ENCODE results near the gene PPP4R4. TPM values are rescaled to one million over a fixed set of nuclear protein-coding genes. Genes with fewer than 3 reads are reported as not detected.
A peak's percentile ranks its signal among the peaks of the same experiment; 100 is the strongest.

The PPP4R4 gene
- total RNA-seq, 2 donors from 2014 or later, result 4.6 to 8.4 TPM

- H3K27me3 Mint-ChIP-seq (ENCODE audit: insufficient read depth), result peaks cover 5% of the 10 kb centered on the region
- no peaks in the 10 kb centered on the region for H3K36me3 Mint-ChIP-seq (ENCODE audit: low read depth)
- no peak within 1 kb of the TSS for H3K4me3 Mint-ChIP-seq
- no peaks in the 10 kb centered on the region for H3K9me3 ChIP-seq (ENCODE audit: control insufficient read depth, low read length)
- H3K4me1 ChIP-seq (ENCODE audit: control insufficient read depth, insufficient read depth, low read length), result no peaks in the 10 kb centered on the region
- H3K9me3 Mint-ChIP-seq, result peaks cover 5% of the 10 kb centered on the region
- 90 to 94% methylated on average over 14 to 15 of the region's 15 CpGs for WGBS, 2 experiments (ENCODE audit: insufficient coverage in 1 of 2, insufficient read length in 1 of 2)
- H3K4me1 Mint-ChIP-seq, result peaks cover 11% of the 10 kb centered on the region
- H3K27ac ChIP-seq (ENCODE audit: low read depth, low read length), result no peak within 1 kb of the TSS
- H3K4me3 ChIP-seq (ENCODE audit: low read length), result no peak within 1 kb of the TSS
- no peak within 1 kb of the TSS for H3K27ac Mint-ChIP-seq
- peak; percentile 38 for DNase-seq
- no peak within 1 kb of the TSS for H3K9ac ChIP-seq (ENCODE audit: extremely low read depth, low read length, poor library complexity, severe bottlenecking)
- no peaks in the 10 kb centered on the region for H3K36me3 ChIP-seq (ENCODE audit: control insufficient read depth, insufficient read depth, low read length)
- H3K27me3 ChIP-seq (ENCODE audit: control insufficient read depth, insufficient read depth, low read length, poor library complexity, severe bottlenecking), result no peaks in the 10 kb centered on the region
- TF ChIP-seq CTCF (conservative IDR thresholded peaks at IDR 0.05), result no peak
These were observed 148.8 kb downstream of the PPP4R4 start, which contains the start of gene SERPINA6 for GRCh38 chr14:94322648-94323570. SERPINA6 (minus strand) TSS chr14:94323336; CDS start chr14:94314648, 8,688 bp downstream.

- WGBS, 2 experiments (ENCODE audit: insufficient coverage in 1 of 2, insufficient read length in 1 of 2), result 93 to 100% methylated on average over 1 to 2 of the region's 2 CpGs
- no peaks in the 10 kb centered on the region for H3K36me3 ChIP-seq (ENCODE audit: control insufficient read depth, insufficient read depth, low read length)
- Mint-ChIP-seq H3K36me3 (ENCODE audit: low read depth) (no peaks in the 10 kb centered on the region), H3K4me1 (peaks cover 10% of the 10 kb centered on the region), H3K27ac (no peak overlapping the region), H3K27me3 (ENCODE audit: insufficient read depth) (no peaks in the 10 kb centered on the region), H3K9me3 (peaks cover 5% of the 10 kb centered on the region), H3K4me3 (no peak overlapping the region)
- peak; percentile 5 for DNase-seq
- no peak for TF ChIP-seq CTCF (conservative IDR thresholded peaks at IDR 0.05)
- no peaks in the 10 kb centered on the region for H3K9me3 ChIP-seq (ENCODE audit: control insufficient read depth, low read length)
- no peak overlapping the region for H3K27ac ChIP-seq (ENCODE audit: low read depth, low read length)
- H3K27me3 ChIP-seq (ENCODE audit: control insufficient read depth, insufficient read depth, low read length, poor library complexity, severe bottlenecking), result no peaks in the 10 kb centered on the region
- H3K4me3 ChIP-seq (ENCODE audit: low read length), result no peak overlapping the region
- H3K4me1 ChIP-seq (ENCODE audit: control insufficient read depth, insufficient read depth, low read length), result no peaks in the 10 kb centered on the region
- no peak overlapping the region for H3K9ac ChIP-seq (ENCODE audit: extremely low read depth, low read length, poor library complexity, severe bottlenecking)
These were observed 154.1 kb downstream of the PPP4R4 start for GRCh38 chr14:94328196-94328595.

Other genes with a start within 250 kb of the PPP4R4 start
- not detected for gene FAM181A, start 247.0 kb upstream of the PPP4R4 start, total RNA-seq
- under 1 TPM in 1 of 2 donors, not detected in 1; 0.11 TPM for gene ASB2, start 197.8 kb upstream of the PPP4R4 start, total RNA-seq
- gene CCDC197, start 177.0 kb upstream of the PPP4R4 start, total RNA-seq, result not detected
- 1 to 10 TPM; 6.3 to 6.7 TPM for gene OTUB2, start 148.0 kb upstream of the PPP4R4 start, total RNA-seq
- 100 to 1,000 TPM; 131 to 137 TPM for gene DDX24, start 93.1 kb upstream of the PPP4R4 start, total RNA-seq
- 10 to 100 TPM; 40.0 to 47.2 TPM for gene IFI27L1, start 93.0 kb upstream of the PPP4R4 start, total RNA-seq
- 1 to 10 TPM; 1.9 to 9.0 TPM for gene IFI27, start 63.6 kb upstream of the PPP4R4 start, total RNA-seq
- 10 to 100 TPM; 36.0 to 43.7 TPM for gene IFI27L2, start 44.7 kb upstream of the PPP4R4 start, total RNA-seq
- gene SERPINA10, start 118.9 kb downstream of the PPP4R4 start, total RNA-seq, result not detected
- gene SERPINA6, start 149.0 kb downstream of the PPP4R4 start, total RNA-seq, result not detected
- gene SERPINA2, start 192.4 kb downstream of the PPP4R4 start, total RNA-seq, result not detected
- 1 to 10 TPM in 1 of 2 donors, not detected in 1; 1.2 TPM for gene SERPINA1, start 214.3 kb downstream of the PPP4R4 start, total RNA-seq

Data from endodermal cell (in vitro differentiated cells).